ENCODE results near the gene BAX. TPM values are rescaled to one million over a fixed set of nuclear protein-coding genes. Genes with fewer than 3 reads are reported as not detected.
A peak's percentile ranks its signal among the peaks of the same experiment; 100 is the strongest.

Gene BAX
- total and polyA plus RNA-seq, 2 of the 13 experiments (the other 11 are each of a cell fraction or from before 2014, with no cell fraction given): 139 to 176 TPM

- no peak for TF ChIP-seq NR1H2 (CRISPR knock-in tag; IDR thresholded peaks at IDR 0.05; ENCODE audit: borderline replicate concordance, low read depth)
- TF ChIP-seq, protein P1, sequence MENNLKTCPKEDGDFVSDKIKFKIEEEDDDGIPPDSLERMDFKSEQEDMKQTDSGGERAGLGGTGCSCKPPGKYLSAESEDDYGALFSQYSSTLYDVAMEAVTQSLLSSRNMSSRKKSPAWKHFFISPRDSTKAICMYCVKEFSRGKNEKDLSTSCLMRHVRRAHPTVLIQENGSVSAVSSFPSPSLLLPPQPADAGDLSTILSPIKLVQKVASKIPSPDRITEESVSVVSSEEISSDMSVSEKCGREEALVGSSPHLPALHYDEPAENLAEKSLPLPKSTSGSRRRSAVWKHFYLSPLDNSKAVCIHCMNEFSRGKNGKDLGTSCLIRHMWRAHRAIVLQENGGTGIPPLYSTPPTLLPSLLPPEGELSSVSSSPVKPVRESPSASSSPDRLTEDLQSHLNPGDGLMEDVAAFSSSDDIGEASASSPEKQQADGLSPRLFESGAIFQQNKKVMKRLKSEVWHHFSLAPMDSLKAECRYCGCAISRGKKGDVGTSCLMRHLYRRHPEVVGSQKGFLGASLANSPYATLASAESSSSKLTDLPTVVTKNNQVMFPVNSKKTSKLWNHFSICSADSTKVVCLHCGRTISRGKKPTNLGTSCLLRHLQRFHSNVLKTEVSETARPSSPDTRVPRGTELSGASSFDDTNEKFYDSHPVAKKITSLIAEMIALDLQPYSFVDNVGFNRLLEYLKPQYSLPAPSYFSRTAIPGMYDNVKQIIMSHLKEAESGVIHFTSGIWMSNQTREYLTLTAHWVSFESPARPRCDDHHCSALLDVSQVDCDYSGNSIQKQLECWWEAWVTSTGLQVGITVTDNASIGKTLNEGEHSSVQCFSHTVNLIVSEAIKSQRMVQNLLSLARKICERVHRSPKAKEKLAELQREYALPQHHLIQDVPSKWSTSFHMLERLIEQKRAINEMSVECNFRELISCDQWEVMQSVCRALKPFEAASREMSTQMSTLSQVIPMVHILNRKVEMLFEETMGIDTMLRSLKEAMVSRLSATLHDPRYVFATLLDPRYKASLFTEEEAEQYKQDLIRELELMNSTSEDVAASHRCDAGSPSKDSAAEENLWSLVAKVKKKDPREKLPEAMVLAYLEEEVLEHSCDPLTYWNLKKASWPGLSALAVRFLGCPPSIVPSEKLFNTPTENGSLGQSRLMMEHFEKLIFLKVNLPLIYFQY (CRISPR knock-in tag; IDR thresholded peaks at IDR 0.05; ENCODE audit: borderline replicate concordance): peak; percentile 59; the same call in 1 of the 2 replicates
- TF ChIP-seq MIER2 (CRISPR knock-in tag; IDR thresholded peaks at IDR 0.05): peak; percentile 53; the same call in 1 of the 2 replicates
- TF ChIP-seq KDM2A (CRISPR knock-in tag; IDR thresholded peaks at IDR 0.05; ENCODE audit: borderline replicate concordance, low read depth): peak; percentile 42; the same call in 1 of the 2 replicates
- no peak for TF ChIP-seq ZSCAN12 (CRISPR knock-in tag; IDR thresholded peaks at IDR 0.05)
- TF ChIP-seq ZFP91 (CRISPR knock-in tag; IDR thresholded peaks at IDR 0.05; ENCODE audit: borderline replicate concordance): no peak; the same call in 1 of the 2 replicates
- TF ChIP-seq ZBTB7A (CRISPR knock-in tag; IDR thresholded peaks at IDR 0.05): no peak
- no peak for TF ChIP-seq ZSCAN9 (CRISPR knock-in tag; IDR thresholded peaks at IDR 0.05; ENCODE audit: borderline replicate concordance)
- no peak for TF ChIP-seq PHB2 (IDR thresholded peaks at IDR 0.05; ENCODE audit: partially characterized antibody)
- TF ChIP-seq THAP7 (CRISPR knock-in tag; IDR thresholded peaks at IDR 0.05): no peak; the same call in 1 of the 2 replicates
- no peak for TF ChIP-seq ZNF496 (CRISPR knock-in tag; IDR thresholded peaks at IDR 0.05; ENCODE audit: insufficient replicate concordance)
- no peak for TF ChIP-seq HES4 (CRISPR knock-in tag; IDR thresholded peaks at IDR 0.05; ENCODE audit: borderline replicate concordance)
- no peak for TF ChIP-seq ZNF335 (CRISPR knock-in tag; IDR thresholded peaks at IDR 0.05)
- TF ChIP-seq ZNF652 (CRISPR knock-in tag; IDR thresholded peaks at IDR 0.05; ENCODE audit: borderline replicate concordance, low read depth): no peak
- no peak for TF ChIP-seq YY1 (IDR thresholded peaks at IDR 0.05; ENCODE audit: insufficient read depth, insufficient replicate concordance, low read depth, low read length)
- no peak for TF ChIP-seq EZH2 (conservative IDR thresholded peaks at IDR 0.05; ENCODE audit: low read depth, low read length)
- no peak for TF ChIP-seq SIN3A (IDR thresholded peaks at IDR 0.05; ENCODE audit: borderline replicate concordance, low read depth, low read length)
- no peak for TF ChIP-seq RNF2 (conservative IDR thresholded peaks at IDR 0.05; ENCODE audit: low read depth)
- peak; percentile 56 for TF ChIP-seq SOX13 (IDR thresholded peaks at IDR 0.05)
- TF ChIP-seq SOX13 (CRISPR knock-in tag; conservative IDR thresholded peaks at IDR 0.05 in 1 of 2, IDR thresholded peaks at IDR 0.05 in 1 of 2): peak in 1 of 2 experiments; percentile 78; a peak in 2 of 4 replicates
- TF ChIP-seq RFX3 (CRISPR knock-in tag; IDR thresholded peaks at IDR 0.05): no peak
- TF ChIP-seq IKZF5 (CRISPR knock-in tag; IDR thresholded peaks at IDR 0.05): 0 out of 2 replicates have a peak, but pooled peaks have one; percentile 61
- TF ChIP-seq, protein P2, sequence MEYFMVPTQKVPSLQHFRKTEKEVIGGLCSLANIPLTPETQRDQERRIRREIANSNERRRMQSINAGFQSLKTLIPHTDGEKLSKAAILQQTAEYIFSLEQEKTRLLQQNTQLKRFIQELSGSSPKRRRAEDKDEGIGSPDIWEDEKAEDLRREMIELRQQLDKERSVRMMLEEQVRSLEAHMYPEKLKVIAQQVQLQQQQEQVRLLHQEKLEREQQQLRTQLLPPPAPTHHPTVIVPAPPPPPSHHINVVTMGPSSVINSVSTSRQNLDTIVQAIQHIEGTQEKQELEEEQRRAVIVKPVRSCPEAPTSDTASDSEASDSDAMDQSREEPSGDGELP (IDR thresholded peaks at IDR 0.05; ENCODE audit: borderline replicate concordance, low read depth): no peak
- no peak for TF ChIP-seq ARNT (IDR thresholded peaks at IDR 0.05)
These were observed 47.0 kb upstream of the BAX start (continued) for GRCh38 chr19:48907671-48908070.
